GM12892 (cell line): ENCODE measurements around the gene GTF3C5. TPM values are rescaled to one million over a fixed set of nuclear protein-coding genes. Genes with fewer than 3 reads are reported as not detected.

Experiments used
- DNase-seq: peaks from one replicate; pipeline ENCODE4 v3.0.0; 2011; ENCODE audit not compliant: insufficient read length
- FAIRE-seq: peaks from 2 replicates; lab custom pipeline; 2011; peaks lifted over from hg19 to GRCh38; lab: Jason Lieb, UNC
- POLR2A ChIP-seq: IDR thresholded peaks from 2 replicates; pipeline ENCODE4 v1.6.1; 2011; ENCODE audit warnings: low read depth, low read length, control low read depth
- POLR2AphosphoS5 ChIP-seq: IDR thresholded peaks from 2 replicates; pipeline ENCODE4 v1.6.1; 2011; ENCODE audit warnings: low read depth, low read length, control low read depth
- TAF1 ChIP-seq: IDR thresholded peaks from 2 replicates; pipeline ENCODE4 v1.6.1; 2011; ENCODE audit warnings: low read depth, mild to moderate bottlenecking, control low read depth, low read length, borderline replicate concordance
- polyA plus RNA-seq: library from polyadenylated mRNA; unstranded; fragments of >200 nt; gene quantifications from one replicate; pipeline ENCODE4 v1.2.1, GENCODE V29; 2012; ENCODE audit warnings: missing spikeins, inconsistent platforms; ENCODE audit not compliant: missing spikeins

Gene GTF3C5, protein sequence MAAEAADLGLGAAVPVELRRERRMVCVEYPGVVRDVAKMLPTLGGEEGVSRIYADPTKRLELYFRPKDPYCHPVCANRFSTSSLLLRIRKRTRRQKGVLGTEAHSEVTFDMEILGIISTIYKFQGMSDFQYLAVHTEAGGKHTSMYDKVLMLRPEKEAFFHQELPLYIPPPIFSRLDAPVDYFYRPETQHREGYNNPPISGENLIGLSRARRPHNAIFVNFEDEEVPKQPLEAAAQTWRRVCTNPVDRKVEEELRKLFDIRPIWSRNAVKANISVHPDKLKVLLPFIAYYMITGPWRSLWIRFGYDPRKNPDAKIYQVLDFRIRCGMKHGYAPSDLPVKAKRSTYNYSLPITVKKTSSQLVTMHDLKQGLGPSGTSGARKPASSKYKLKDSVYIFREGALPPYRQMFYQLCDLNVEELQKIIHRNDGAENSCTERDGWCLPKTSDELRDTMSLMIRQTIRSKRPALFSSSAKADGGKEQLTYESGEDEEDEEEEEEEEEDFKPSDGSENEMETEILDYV
- polyA plus RNA-seq: 35.9 TPM

DNA sequence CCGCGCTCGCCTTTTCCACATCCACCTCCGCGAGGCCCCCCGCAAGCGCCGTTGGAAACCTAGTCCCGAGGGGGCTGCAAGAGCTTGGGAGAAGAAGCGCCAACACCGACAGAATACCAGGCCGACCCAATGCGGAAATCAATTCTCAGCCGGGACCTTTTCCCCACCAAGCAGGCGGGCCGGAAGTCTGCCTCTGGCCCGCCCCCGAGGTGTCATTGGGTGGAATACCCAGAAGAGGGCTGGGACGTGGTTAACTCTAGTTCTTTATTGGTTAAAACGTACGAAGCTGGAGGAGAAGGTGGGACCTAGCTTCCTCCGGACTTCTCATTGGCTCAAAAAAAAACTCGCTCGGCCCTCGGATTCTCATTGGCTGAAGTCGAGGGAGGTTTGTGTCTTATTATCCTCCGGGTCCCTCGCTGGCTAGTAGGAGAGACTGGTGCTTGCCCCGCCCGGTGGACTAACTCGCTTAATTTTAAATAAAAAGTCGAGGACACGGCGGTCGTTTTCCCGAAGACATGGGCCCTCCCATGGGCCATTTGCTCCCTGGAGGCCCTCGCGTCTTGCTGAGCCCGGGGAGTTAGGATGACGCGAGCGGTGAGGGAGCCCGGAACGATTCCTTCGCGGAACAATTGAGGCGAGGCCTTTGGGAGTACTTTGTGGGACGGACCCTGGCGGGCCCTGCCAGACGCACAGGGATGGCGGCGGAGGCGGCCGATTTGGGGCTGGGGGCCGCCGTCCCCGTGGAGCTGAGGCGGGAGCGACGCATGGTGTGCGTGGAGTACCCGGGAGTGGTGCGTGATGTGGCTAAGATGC, at the start of gene GTF3C5:
GTF3C5 (plus strand) TSS at position 681 of the 813 bp plus-strand sequence; CDS start at position 696, 15 bp downstream.
- peak; percentile 72 for TF ChIP-seq POLR2AphosphoS5
- TF ChIP-seq POLR2A: peak; percentile 84
- TF ChIP-seq TAF1: peak; percentile 99
- peak; percentile 90 for FAIRE-seq

DNA sequence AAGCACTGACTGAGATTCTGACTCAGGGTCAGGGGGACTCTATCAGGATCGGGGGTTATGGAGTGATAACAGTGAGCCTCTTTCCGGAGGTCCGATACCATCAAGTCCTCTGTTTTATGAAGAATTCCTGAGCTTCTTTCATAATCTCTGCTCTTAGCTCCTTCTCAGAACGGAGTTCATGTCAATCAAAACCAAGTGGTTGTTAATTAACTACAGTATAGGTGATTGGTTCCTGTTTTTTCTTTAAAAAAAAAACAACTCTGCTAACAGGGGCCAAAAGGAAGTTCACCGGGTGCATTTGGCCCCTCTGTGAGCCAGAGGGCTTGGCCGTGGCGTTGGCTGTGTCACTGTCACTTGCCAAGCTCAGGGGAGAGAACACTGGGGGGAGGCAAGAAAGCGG, 48.3 kb upstream of the GTF3C5 start:
- no peak for TF ChIP-seq POLR2A
- no peak for TF ChIP-seq POLR2AphosphoS5
- no peak for TF ChIP-seq TAF1
- FAIRE-seq: no peak
- no peak for DNase-seq

More for the DNA sequence above, at the start of gene GTF3C5:
- peak; percentile 98 for DNase-seq

DNA sequence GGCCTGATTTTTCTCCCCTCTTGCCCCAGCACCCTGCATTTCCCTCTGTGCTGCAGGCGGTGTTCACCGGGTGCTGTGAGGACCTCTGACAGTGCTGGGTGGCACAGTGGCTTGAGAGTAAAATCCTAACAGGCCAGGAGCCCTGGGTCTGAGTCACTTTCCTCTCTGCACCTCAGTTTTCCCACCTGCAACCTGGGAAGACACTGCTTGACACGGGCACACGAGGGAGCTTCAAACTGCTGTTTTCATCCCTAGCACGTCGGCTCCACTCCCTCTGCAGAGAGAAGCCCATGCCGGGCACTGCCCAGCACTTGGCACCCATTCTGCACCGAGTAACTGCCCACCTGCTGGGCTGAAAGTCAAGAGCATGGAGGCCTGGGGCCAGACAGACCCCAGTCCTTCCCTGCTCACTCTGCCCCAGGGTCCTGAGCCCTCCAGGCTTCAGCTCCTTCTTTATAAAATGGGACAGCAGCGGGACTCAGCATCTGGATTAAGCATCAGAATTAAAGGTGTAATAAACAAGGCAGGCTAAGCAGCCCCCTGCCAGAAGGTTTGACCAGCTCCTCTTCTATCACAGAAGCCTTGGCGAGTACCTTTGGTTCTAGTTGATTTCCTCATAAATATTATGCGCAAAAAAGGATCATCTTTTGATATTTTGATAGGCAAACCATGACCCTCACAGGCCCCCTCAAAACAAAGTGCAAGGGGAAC, 47.2 kb upstream of the GTF3C5 start:
- TF ChIP-seq TAF1 (no peak), POLR2A (no peak), POLR2AphosphoS5 (no peak)
- no peak for FAIRE-seq
- DNase-seq: no peak

DNA sequence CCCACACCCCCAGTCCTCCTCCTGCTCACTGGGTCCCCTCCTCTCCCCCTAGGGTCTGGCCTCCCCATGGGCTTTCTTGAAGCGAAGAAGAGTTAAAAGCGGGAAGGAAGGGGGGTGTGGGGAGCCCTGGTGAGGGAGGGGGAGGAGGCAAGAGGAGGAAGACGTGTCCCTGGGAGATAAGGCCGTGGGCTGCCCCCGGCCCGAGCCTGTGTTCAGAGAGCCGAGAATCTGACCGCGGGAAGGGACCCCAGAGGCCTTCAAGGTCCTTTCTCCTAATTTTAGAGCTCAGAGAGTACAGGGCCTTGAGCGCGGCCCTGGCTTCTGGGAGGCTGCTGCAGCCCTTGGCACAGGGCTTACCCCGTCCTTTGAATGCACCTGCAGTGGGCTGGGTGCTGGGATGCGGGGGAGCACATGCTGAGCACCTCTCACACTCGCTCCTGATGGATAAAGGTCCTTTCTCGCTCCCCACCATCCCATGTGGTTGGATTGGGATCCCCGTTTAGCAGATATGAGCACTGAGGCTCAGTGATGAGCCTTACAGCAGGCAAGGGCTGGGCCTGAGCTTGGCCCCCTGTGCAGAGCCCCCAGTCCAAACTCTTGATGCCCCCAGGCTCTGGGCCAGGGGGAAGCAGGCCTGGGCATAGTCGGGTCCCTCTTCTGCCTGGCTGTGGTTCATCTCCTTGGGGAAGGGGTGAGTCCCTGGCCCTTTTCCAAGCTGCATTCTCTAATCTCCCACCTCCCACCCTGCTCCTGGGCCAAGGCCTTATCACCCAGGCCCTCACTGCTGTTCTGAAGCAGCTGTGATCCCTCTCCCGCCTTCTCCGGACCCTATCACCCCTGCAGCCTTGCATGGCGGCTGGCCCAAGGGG, 46.4 kb upstream of the GTF3C5 start:
- DNase-seq (no peak), FAIRE-seq (no peak)
- no peak for TF ChIP-seq POLR2AphosphoS5
- TF ChIP-seq POLR2A: no peak
- TF ChIP-seq TAF1: no peak

DNA sequence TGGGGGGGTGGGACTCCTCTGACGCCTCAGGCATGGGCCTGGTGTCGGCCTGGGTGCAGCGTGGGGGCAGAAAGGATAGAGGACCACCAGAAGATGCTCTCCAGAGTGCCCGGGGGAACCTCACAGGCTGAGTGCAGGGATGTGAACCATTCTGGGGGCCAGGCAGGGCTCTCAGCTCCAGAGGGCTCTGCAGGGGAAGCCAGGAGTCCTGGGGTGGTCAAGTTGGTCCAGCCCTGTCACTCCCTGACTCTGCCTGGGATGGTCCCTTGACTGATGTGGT, 45.8 kb upstream of the GTF3C5 start:
- DNase-seq (no peak), FAIRE-seq (no peak)

DNA sequence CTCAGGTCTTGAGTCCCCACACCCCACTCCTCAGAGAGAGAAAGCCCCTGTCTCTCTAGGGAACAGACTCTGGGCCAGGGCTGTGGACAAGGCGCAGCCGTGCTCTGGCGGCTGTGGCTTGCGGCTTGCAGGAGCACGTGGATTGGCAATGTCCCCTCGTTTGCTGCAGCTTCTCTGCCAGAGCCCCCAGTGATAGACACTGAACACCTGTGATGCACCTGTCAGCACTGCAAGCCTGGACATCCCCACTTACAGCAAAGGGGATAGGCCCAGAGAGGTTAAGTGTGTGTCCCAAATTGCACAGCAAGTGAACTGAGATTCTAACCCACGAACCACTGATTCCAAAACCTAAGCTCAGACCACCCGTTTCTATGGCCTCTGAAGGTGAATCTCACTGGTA, 45.3 kb upstream of the GTF3C5 start:
- TF ChIP-seq POLR2A: no peak
- no peak for TF ChIP-seq POLR2AphosphoS5
- no peak for DNase-seq
- FAIRE-seq: no peak

More for the DNA sequence above, 45.8 kb upstream of the GTF3C5 start:
- TF ChIP-seq POLR2AphosphoS5: no peak
- TF ChIP-seq POLR2A: no peak
- TF ChIP-seq TAF1: no peak

DNA sequence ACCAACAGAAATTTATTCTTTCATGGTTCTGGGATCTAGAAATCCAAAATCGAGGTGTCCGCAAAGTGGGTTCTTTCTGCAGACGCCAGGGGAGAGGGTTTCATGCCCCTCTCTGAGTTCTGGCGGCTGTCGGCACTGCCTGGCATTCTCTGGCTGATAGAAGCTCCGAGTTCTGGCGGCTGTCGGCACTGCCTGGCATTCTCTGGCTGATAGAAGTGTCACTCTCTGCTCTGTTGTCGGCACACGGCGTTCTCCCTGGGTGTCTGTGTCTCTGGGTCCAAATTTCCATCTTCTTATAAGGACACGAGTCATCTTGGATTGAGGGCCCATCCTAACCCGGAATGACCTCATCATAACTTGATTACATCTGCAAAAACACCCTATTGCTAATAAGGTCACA, 44.7 kb upstream of the GTF3C5 start:
- no peak for TF ChIP-seq POLR2A
- no peak for TF ChIP-seq TAF1
- TF ChIP-seq POLR2AphosphoS5: no peak

DNA sequence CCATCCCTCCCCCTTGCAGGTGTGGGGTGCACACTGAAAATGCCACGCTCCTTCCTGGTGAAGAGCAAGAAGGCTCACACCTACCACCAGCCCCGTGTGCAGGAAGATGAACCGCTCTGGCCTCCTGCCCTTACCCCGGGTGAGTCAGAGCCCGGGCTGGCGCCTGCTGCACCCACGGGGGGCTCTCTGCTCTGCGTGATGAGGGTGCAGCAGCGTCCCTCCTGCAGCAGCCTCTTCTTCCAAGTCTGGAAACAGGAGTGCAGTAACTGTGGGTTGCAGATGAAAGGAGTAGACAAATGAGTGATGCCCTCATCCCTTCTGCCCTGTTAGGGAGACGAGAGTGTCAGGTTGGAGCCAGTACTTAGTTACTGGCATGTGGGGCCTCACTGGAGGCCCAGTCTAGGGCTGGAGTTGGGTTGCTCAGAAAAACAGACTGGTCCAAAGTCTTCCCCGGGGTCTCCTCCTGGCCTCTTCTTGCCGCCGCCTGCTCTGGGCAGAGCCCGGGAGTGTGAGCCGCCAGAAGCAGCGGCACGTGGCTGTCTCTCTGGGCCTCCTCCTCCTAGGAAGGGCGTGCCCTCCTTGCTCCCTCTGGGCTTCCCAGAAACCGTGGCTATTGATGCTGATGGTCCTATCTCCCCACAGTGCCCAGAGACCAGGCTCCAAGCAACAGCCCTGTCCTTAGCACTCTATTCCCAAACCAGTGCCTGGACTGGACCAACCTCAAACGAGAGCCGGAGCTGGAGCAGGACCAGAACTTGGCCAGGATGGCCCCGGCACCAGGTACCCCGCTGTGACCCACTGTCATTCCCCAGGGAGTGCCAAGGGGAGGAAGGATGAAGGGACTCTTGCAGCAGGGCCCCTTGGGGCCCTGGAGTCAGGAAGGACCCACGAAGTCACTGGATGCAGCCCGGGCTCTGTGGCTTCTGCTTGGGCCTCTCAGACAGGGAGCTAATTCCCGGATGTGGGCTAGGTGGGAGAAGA, 43.9 kb upstream of the GTF3C5 start:
- DNase-seq: no peak
- TF ChIP-seq TAF1 (no peak), POLR2AphosphoS5 (no peak), POLR2A (no peak)
- FAIRE-seq: no peak

More for the DNA sequence above, 44.7 kb upstream of the GTF3C5 start:
- DNase-seq: no peak
- no peak for FAIRE-seq

DNA sequence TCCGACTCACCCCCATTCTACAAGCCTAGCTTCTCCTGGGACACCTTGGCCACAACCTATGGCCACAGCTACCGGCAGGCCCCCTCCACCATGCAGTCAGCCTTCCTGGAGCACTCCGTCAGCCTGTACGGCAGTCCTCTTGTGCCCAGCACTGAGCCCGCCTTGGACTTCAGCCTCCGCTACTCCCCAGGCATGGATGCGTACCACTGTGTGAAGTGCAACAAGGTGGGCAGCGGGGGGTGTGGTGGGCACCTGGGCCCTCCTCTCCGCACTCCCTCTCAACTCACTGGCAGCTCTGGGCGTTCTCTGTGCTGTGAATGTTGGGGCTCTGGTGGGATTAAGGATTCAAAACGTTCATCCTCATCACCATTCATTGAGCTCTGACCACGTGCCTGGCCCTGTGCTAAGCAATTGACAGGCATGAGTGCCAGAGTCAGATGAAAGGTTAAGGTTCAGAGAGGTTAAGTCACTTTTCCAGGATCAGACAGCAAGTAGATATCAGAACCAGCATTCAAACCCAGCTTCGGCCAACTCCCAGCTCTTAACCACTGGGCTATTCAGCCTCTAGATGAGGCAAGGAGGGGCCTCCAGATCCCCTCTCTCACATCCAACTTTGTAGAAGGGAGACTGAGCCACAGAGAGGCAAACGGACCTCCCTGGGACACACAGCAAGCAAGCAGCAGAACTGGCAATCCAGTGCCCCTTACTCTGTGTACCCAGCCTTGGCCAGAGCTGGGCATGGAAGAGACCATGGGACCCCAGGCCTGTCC, 42.4 kb upstream of the GTF3C5 start:
- FAIRE-seq: no peak
- no peak for TF ChIP-seq POLR2A
- TF ChIP-seq TAF1: no peak
- TF ChIP-seq POLR2AphosphoS5: no peak

DNA sequence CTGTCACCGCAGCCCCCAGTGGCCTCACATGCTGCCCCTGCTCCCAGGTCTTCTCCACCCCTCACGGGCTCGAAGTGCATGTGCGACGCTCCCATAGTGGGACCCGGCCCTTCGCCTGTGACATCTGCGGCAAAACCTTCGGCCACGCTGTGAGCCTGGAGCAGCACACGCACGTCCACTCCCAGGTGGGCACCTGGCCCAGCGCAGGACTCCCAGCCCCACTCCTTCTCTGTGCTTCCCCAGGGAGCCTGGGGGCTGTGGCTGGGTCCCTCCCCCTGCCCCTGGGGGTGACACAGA, 41.8 kb upstream of the GTF3C5 start:
- TF ChIP-seq POLR2AphosphoS5 (no peak), POLR2A (no peak), TAF1 (no peak)
- DNase-seq (no peak), FAIRE-seq (no peak)

More for the DNA sequence above, 42.4 kb upstream of the GTF3C5 start:
- DNase-seq: no peak
